PC-3 (cell line): Measurements from ENCODE around the gene SVIL. TPM values are rescaled to one million over a fixed set of nuclear protein-coding genes. Genes with fewer than 3 reads are reported as not detected.

ENCODE experiments used
- ATAC-seq: fragments of 200-7000 bp; cut with Tn5 transposase; 2 replicates; pipeline ENCODE4 v1.9.1; 2020; ENCODE audit warnings: mild to moderate bottlenecking, moderate library complexity
- BruUV-seq: library from RNA; stranded (reverse); fragments of 400-500 nt; replicated peaks from 2 replicates; lab custom pipeline; 2021; lab: Mats Ljungman, UMichigan
- CTCF ChIA-PET: fragments of 300-600 bp; sonication (Branson Sonifier 250); formaldehyde crosslinking; loops from one replicate; lab custom pipeline; 2022; ENCODE audit warnings: antibody characterized with exemption; lab: Charles Lee
- POLR2A ChIA-PET: fragments of 300-600 bp; sonication (Branson Sonifier 250); formaldehyde crosslinking; loops from one replicate; lab custom pipeline; 2022; ENCODE audit warnings: antibody characterized with exemption; ENCODE audit not compliant: unreplicated experiment; lab: Charles Lee
- DNase-seq: peaks from one replicate; pipeline ENCODE4 v3.0.0-alpha.2; 2015
- H2AFZ ChIP-seq: fragments of 300-600 bp; sonication (generic); 2 replicates; pipeline ENCODE4 v1.6.0; 2016; ENCODE audit warnings: antibody characterized with exemption, low read length
- H3F3A ChIP-seq: fragments of 300-600 bp; sonication (generic); one replicate; pipeline ENCODE4 v1.6.0; 2017; ENCODE audit warnings: antibody characterized with exemption, low read length, control low read depth, mild to moderate bottlenecking; ENCODE audit not compliant: unreplicated experiment
- H3K27ac ChIP-seq: fragments of 300-600 bp; sonication (generic); 2 replicates; pipeline ENCODE4 v1.5.1; 2016; ENCODE audit warnings: mild to moderate bottlenecking, low read length
- H3K27me3 ChIP-seq: fragments of 300-600 bp; sonication (generic); 2 replicates; pipeline ENCODE4 v1.6.1; 2016; ENCODE audit warnings: low read length, mixed read lengths
- H3K36me3 ChIP-seq: fragments of 300-600 bp; sonication (generic); 2 replicates; pipeline ENCODE4 v1.6.1; 2016; ENCODE audit warnings: low read depth, mixed run types, low read length, mixed read lengths
- H3K4me1 ChIP-seq: fragments of 300-600 bp; sonication (generic); 2 replicates; pipeline ENCODE4 v1.5.1; 2016; ENCODE audit warnings: low read length; ENCODE audit not compliant: insufficient read depth
- H3K4me2 ChIP-seq: fragments of 300-600 bp; sonication (generic); 2 replicates; pipeline ENCODE4 v1.6.0; 2016; ENCODE audit warnings: low read length
- H3K4me3 ChIP-seq: fragments of 300-600 bp; sonication (generic); 2 replicates; pipeline ENCODE4 v1.5.1; 2016; ENCODE audit warnings: mild to moderate bottlenecking, low read length, mixed read lengths
- H3K79me2 ChIP-seq: fragments of 300-600 bp; sonication (generic); 2 replicates; pipeline ENCODE4 v1.6.1; 2017; ENCODE audit warnings: low read length, mixed read lengths
- H3K9ac ChIP-seq: fragments of 300-600 bp; sonication (generic); 2 replicates; pipeline ENCODE4 v1.6.0; 2016; ENCODE audit warnings: mild to moderate bottlenecking, low read length
- H3K9me2 ChIP-seq: fragments of 300-600 bp; sonication (generic); replicated peaks from 2 replicates; pipeline ENCODE4 v1.6.1; 2016; ENCODE audit warnings: mixed run types, low read length, mixed read lengths
- H3K9me3 ChIP-seq: fragments of 300-600 bp; sonication (generic); 2 replicates; pipeline ENCODE4 v1.6.1; 2016; ENCODE audit warnings: low read length, mixed read lengths
- H4K20me1 ChIP-seq: fragments of 300-600 bp; sonication (generic); 2 replicates; pipeline ENCODE4 v1.6.1; 2016; ENCODE audit warnings: low read length, mixed read lengths
- EZH2 ChIP-seq: fragments of 300-600 bp; sonication (generic); IDR thresholded peaks from one replicate; pipeline ENCODE4 v1.6.1; 2017; ENCODE audit warnings: antibody characterized with exemption, mild to moderate bottlenecking, low read length; ENCODE audit not compliant: unreplicated experiment
- EZH2phosphoT487 ChIP-seq: fragments of 300-600 bp; sonication (generic); IDR thresholded peaks from 2 replicates; pipeline ENCODE4 v1.6.1; 2018; ENCODE audit warnings: mild to moderate bottlenecking, antibody characterized with exemption, low read length, borderline replicate concordance
- intact Hi-C: fragments of 100-400 bp; cut with micrococcal nuclease; formaldehyde crosslinking; loops from 2 replicates; pipeline ENCODE4 v1.9.0; 2023
- total RNA-seq: library from RNA; depleted of rRNA; stranded (reverse); fragments of >200 nt; gene quantifications from 2 replicates; pipeline ENCODE4 v1.2.3, GENCODE V29; 2014
- TF ChIP-seq, protein P1 (sequence below): fragments of 300-600 bp; sonication (generic); conservative IDR thresholded peaks from 2 replicates; pipeline ENCODE4 v1.5.1; 2017; ENCODE audit warnings: antibody characterized with exemption, low read depth, mild to moderate bottlenecking, low read length

Gene SVIL
- total RNA-seq, 1 experiment from 2014 or later = 19.2 TPM

DNA sequence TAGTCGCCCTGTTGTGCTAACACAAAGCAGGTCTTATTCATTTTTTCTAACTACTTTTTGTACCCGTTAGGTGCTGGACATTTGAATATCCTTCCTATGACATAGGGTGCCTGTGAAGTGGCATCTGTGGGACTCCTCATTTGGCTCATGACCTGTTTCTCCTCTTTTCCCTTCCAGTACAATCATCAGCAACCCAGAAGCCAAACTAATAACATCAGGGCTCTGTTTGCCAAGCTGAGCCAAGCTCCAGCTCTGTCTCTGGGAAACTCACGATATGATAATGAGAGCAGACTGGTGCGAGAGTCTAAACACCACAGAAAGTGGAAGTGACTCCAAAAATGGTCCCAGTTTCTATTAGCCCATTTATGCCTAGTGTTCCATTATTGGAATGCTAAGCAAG, 92.0 kb downstream of the SVIL start:
- no peak for TF ChIP-seq EZH2phosphoT487
- TF ChIP-seq, protein P1, sequence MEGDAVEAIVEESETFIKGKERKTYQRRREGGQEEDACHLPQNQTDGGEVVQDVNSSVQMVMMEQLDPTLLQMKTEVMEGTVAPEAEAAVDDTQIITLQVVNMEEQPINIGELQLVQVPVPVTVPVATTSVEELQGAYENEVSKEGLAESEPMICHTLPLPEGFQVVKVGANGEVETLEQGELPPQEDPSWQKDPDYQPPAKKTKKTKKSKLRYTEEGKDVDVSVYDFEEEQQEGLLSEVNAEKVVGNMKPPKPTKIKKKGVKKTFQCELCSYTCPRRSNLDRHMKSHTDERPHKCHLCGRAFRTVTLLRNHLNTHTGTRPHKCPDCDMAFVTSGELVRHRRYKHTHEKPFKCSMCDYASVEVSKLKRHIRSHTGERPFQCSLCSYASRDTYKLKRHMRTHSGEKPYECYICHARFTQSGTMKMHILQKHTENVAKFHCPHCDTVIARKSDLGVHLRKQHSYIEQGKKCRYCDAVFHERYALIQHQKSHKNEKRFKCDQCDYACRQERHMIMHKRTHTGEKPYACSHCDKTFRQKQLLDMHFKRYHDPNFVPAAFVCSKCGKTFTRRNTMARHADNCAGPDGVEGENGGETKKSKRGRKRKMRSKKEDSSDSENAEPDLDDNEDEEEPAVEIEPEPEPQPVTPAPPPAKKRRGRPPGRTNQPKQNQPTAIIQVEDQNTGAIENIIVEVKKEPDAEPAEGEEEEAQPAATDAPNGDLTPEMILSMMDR = no peak
- no peak for TF ChIP-seq EZH2
- no peak overlapping the region for H3K9ac ChIP-seq
- H3K27me3 ChIP-seq = no peaks in the 10 kb centered on the region
- no peak overlapping the region for H2AFZ ChIP-seq
- no peaks in the 10 kb centered on the region for H3F3A ChIP-seq
- no peaks in the 10 kb centered on the region for H4K20me1 ChIP-seq
- H3K4me3 ChIP-seq = no peak overlapping the region
- intact Hi-C loops = no loop called here
- CTCF ChIA-PET = no interaction called here
- peaks cover 18% of the 10 kb centered on the region for H3K4me1 ChIP-seq
- ATAC-seq = no peak
- no peak for DNase-seq
- POLR2A ChIA-PET = no interaction called here
- no peak overlapping the region for H3K4me2 ChIP-seq
- H3K9me2 ChIP-seq = no peaks in the 10 kb centered on the region
- BruUV-seq = no TSS peak
- H3K27ac ChIP-seq = no peak overlapping the region
- no peaks in the 10 kb centered on the region for H3K9me3 ChIP-seq
- H3K36me3 ChIP-seq = no peaks in the 10 kb centered on the region
- H3K79me2 ChIP-seq = no peaks in the 10 kb centered on the region

DNA sequence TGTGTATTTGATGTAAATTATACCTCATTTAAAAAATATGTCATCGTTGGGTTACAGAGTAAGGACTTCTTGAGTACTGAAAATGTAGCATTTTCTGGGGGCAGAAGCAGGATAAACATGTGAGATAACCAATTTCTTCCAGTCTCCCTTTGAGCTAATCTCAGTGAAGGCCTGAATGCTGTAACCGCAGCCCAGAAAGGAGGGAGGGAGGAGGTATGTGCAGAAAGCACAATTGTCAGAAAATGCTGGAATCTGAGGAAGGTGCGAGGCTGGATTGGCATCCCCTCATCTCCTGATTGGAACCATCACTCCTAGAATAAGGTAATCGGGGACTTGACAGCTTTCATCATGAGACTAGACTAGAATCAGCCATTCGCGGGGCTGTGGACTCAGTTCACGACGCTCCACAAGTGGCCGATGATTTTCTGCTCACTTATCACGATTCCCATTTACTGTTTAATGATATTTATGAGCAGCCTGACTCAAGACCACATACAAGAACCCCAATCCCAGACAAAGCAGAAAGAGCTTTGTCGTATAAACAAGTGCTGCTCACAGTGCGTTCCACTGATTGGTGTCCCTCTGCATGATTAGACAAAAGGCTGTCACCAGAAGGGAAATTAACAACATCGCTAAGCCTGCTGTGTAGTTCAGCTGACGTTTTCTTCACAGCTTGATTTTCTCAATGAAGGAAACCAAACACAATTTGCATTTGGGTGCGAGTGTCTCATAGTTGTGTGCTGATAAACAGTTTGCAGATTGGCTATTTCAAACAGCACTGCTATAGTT, 93.2 kb downstream of the SVIL start:
- H3K79me2 ChIP-seq = no peaks in the 10 kb centered on the region
- H3K27ac ChIP-seq = no peak overlapping the region
- H4K20me1 ChIP-seq = no peaks in the 10 kb centered on the region
- H3K9me2 ChIP-seq = no peaks in the 10 kb centered on the region
- no peaks in the 10 kb centered on the region for H3K36me3 ChIP-seq
- H3K9ac ChIP-seq = no peak overlapping the region
- H3K27me3 ChIP-seq = no peaks in the 10 kb centered on the region
- POLR2A ChIA-PET = no interaction called here
- BruUV-seq = no TSS peak
- TF ChIP-seq EZH2 = no peak
- no peak for TF ChIP-seq EZH2phosphoT487
- TF ChIP-seq, protein P1 = no peak
- H3K4me1 ChIP-seq = peaks cover 18% of the 10 kb centered on the region
- no peak overlapping the region for H3K4me2 ChIP-seq
- no peak overlapping the region for H2AFZ ChIP-seq
- DNase-seq (no peak), ATAC-seq (no peak)
- no peak overlapping the region for H3K4me3 ChIP-seq
- CTCF ChIA-PET = no interaction called here
- H3F3A ChIP-seq = no peaks in the 10 kb centered on the region
- intact Hi-C loops = no loop called here
- H3K9me3 ChIP-seq = no peaks in the 10 kb centered on the region

DNA sequence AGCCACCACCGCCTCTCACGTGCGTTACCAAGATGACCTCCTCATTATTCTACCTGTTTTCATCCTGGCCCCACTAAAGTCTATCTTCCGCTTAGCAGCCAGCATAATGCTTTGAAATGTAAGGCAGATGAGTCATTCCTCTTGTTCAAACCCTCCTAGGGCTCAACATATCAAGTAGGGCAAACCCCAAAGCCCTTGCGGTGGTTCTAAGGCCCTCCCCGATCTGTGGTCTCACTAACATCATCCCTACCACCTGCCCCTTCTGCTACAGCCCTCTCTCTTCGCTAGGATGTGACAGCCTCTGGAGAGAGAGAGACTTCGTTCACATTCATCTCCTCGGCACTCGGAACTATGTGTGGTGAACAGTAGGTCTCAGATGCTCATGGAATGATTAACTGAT, 94.8 kb downstream of the SVIL start:
- DNase-seq (no peak), ATAC-seq (no peak)
- Histone ChIP-seq H3K4me1 (peaks cover 28% of the 10 kb centered on the region), H3K9ac (no peak overlapping the region), H3F3A (peaks cover 3% of the 10 kb centered on the region), H3K36me3 (no peaks in the 10 kb centered on the region), H3K9me3 (no peaks in the 10 kb centered on the region), H3K4me2 (no peak overlapping the region), H3K4me3 (no peak overlapping the region), H3K27me3 (no peaks in the 10 kb centered on the region), H3K79me2 (no peaks in the 10 kb centered on the region), H3K27ac (no peak overlapping the region), H2AFZ (no peak overlapping the region), H4K20me1 (no peaks in the 10 kb centered on the region), H3K9me2 (no peaks in the 10 kb centered on the region)
- CTCF ChIA-PET = no interaction called here
- no TSS peak for BruUV-seq
- no peak for TF ChIP-seq EZH2phosphoT487
- TF ChIP-seq, protein P1 = no peak
- TF ChIP-seq EZH2 = no peak
- intact Hi-C loops = no loop called here
- POLR2A ChIA-PET = no interaction called here
